ENCODE data around the gene F2R.
"Not testable (repeated sequence)": the region's sequence is repeated elsewhere in the genome, so short reads cannot be mapped to it uniquely, and the experiment has no call there.

The F2R gene

DNA sequence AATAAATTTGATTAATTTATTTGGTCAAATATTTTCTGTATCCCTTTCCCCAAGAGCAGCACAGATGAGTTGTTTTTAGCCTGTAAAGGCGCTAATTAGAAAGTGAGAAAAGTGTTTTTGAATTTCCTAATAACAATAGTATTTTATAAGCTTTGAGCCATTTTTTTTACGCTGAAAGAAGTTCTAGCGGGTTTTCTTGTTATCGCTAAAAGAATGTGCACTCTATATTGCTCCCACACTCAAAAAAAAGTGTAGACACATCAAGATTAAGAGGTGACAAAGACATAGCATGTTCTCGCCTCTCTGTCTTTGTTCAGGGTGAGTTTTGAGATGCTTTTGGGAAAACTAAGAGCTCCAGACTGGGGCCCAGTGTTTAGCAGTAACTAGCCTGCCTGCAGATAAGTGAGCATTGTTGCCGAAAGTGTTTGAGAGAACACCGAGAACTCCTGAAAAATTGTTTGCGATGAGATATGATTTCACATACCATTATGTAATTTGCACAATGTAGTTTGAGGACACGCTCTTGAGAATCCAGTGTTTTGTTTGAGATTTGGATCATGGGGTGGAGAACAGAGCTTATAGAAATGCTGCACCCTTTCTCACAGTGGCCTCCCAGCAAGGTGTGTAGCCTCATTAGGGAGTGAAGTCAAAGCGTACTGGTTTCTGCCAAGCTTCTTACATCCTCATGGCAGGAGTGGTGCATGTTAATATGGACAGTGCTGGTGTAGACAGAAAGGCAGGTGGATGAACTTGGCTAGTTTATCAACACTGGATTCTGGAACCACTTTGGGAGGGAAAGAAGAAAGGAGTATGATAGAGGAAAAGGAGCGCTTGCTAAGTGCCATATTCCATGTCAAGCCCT lies 1.5 kb downstream of the F2R start:
- in situ Hi-C loops (cut with MboI; ENCODE audit: low sequenced_read_pairs): no loop called here

DNA sequence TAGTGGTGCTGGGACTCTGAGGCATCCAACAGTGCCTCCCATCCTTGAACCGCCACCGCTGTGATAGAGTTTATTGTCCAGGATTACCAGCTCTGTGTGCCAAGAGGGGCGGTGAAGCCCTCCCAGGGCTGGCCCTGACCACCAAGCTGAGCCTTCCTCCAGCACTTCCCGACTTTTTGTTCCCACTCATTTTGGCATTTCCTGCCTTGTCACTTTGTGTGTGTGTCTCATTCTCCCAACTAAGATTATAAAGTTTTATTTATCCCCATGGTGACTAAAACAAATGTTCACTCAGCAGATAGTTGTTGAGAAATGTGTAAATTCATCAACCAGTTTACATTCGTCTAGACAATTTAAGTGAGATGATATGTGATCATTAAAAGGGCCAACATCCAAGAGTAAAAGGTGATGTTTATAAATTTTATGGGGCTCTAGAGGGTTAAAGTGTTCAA lies 2.5 kb downstream of the F2R start:
- in situ Hi-C loops (cut with MboI; ENCODE audit: low sequenced_read_pairs): no loop called here

DNA sequence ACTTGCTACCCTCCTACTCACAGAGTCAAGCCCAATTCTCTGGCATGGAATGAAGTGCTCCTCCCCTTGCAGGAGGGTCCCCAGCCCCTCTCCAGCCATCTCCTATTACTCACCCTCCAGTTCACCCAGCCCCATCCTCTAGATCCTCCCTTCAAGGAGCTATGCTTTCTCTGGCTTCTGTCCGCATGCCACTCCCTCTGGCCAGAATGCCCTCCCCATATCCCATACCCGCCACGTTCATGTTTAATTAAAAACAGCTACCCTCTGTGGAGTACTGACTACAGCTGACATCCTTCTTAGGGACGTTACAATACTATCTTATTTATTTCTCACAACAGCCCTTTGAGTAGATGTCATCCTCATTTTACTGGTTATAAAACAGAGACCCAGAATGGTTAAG lies 3.0 kb downstream of the F2R start:
- in situ Hi-C loops (cut with MboI; ENCODE audit: low sequenced_read_pairs): no loop called here

DNA sequence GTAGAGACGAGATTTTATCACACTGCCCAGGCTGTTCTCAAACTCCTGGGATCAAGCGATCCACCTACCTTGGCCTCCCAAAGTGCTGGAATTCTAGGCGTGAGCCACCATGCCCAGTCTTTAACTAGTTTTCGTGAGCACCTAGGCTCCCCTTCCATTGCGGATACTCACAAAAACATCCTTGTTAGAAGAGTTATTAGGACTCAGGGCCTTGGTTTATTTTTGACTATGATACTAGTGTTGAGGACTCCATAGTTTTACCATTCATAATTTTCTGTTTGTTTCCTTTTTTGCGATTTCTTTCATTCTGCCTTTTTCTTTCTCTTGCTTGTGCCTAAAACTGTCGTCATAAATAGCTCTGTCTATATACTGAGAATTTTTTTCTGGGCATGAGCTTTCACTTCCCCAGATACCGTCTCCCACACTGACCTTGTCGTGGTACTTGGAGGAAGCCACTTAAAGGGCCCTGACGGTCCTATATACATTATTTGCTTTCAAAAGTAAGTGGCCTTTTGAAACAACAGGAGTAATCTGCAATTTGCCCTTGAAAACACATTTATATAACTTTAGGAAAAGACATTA lies 5.2 kb downstream of the F2R start:
- in situ Hi-C loops (cut with MboI; ENCODE audit: low sequenced_read_pairs): no loop called here

DNA sequence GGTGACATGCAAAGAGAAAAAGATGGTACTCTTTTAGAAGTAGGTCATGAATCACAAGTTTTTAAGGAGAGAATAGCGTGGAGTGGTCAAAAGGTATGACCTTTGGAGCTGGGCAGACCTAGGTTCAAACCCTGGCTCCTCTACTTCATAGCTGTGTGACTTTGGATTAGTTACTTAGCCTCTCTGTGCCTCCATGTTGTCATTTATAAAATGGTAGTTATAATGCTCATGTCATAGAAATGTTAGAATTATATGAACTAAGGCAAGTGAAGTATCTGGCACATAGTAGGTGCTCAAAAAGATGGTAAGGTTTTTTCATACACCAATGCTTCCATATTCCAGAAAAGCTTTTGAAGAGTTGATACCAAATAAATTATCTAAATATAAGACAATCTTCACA lies 7.3 kb downstream of the F2R start:
- in situ Hi-C loops (cut with MboI; ENCODE audit: low sequenced_read_pairs): no loop called here

DNA sequence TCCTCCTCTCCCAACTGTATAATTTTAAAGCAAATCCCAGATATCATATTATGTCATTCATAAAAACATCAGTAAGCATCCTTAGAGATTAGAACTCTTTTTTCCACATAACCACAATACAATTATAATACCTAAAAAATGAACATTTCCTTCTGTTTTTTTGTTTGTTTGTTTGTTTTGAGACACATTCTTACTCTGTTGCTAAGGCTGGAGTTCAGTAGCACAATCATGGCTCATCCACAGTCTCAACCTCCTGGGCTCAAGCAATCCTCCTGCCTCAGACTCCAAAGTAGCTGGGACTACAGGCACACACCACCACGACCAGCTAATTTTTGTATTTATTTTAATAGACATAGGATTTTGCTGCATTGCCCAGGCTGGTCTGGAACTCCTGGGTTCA lies 8.0 kb downstream of the F2R start:
- in situ Hi-C loops (cut with MboI; ENCODE audit: low sequenced_read_pairs): no loop called here

DNA sequence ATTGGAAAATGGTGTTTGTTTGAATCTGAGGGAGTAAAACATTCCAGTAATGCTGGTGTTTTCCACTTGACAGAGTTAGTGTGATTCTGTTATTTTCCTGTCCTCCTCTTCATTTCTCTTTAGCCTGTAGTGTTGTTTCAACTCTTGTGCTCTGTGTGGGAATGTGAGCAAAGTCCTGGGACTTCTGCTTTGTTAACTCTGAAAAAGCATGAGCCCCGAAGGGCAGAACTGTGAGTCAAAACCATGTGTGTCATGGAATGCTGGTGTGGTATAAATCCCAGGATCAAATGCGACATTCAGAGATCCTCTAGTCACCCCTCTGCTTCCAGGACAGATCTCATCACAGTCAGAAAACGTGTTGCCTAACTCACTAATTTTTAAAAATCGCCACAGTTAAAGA lies 8.9 kb downstream of the F2R start:
- in situ Hi-C loops (cut with MboI; ENCODE audit: low sequenced_read_pairs): no loop called here

DNA sequence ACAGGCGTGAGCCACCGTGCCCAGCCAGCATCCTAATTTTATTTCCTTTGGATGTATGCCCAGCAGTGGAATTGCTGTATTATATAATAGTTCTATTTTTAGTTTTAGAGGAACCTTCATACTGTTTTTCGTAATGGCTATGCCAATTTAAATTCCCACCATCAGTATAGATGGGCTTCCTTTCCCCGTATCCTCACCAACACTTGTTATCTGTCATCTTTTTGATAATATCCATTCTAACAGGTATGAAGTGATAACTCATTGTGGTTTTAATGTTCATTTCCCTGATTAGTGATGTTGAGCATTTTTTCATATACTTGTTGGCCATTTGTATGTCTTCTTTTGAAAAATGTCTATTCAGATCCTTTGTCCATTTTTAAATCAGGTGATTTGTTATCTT lies 13.0 kb downstream of the F2R start:
- in situ Hi-C loops (cut with MboI; ENCODE audit: low sequenced_read_pairs): no loop called here

DNA sequence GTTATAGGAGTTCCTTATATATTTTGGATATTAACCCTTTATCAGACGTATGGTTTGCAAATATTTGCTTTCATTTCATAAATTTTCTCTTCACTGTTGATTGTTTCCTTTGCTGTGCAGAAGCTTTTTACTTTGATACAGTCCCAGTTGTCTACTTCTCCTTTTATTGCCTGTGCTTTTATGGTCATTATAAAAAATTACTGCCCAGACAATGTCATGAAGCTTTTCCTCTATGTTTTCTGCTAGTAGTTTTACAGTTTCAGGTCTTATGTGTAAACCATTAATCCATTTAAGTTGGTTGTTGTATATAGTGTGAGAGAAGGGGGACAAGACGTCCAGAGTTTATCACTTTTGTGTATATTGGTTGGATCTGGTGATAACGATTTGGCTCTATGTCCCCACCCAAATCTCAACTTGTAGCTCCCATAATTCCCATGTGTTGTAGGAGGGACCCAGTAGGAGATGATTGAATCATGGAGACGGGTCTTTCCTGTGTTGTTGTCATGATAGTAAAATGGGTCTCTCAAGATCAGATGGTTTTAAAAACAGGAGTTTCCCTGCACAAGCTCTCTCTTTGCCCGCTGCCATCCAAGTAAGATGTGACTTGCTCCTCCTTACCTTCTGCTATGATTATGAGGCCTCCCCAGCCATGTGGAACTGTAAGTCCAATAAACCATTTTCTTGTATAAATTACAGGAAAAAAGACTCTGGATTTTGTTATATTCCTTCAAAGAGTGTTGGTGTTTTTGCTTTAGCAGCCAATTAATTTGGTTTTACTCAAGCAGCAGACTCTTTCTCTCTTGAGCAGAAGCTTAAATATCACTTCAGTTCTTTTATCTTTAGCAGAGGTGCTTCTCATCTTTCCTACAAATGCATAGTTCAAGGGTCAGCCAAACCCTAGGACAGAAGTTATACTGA lies 13.7 kb downstream of the F2R start:
- in situ Hi-C loops (cut with MboI; ENCODE audit: low sequenced_read_pairs): no loop called here

DNA sequence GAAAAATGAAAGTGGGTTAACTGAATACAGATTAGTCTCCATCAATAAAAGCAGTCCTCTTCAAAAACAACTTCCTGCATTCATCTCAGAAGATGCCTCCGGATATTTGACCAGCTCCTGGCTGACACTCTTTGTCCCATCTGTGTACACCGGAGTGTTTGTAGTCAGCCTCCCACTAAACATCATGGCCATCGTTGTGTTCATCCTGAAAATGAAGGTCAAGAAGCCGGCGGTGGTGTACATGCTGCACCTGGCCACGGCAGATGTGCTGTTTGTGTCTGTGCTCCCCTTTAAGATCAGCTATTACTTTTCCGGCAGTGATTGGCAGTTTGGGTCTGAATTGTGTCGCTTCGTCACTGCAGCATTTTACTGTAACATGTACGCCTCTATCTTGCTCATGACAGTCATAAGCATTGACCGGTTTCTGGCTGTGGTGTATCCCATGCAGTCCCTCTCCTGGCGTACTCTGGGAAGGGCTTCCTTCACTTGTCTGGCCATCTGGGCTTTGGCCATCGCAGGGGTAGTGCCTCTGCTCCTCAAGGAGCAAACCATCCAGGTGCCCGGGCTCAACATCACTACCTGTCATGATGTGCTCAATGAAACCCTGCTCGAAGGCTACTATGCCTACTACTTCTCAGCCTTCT lies 16.6 kb downstream of the F2R start:
- in situ Hi-C loops (cut with MboI; ENCODE audit: low sequenced_read_pairs): no loop called here

DNA sequence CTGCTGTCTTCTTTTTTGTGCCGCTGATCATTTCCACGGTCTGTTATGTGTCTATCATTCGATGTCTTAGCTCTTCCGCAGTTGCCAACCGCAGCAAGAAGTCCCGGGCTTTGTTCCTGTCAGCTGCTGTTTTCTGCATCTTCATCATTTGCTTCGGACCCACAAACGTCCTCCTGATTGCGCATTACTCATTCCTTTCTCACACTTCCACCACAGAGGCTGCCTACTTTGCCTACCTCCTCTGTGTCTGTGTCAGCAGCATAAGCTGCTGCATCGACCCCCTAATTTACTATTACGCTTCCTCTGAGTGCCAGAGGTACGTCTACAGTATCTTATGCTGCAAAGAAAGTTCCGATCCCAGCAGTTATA lies 17.1 kb downstream of the F2R start:
- in situ Hi-C loops (cut with MboI; ENCODE audit: low sequenced_read_pairs): no loop called here

DNA sequence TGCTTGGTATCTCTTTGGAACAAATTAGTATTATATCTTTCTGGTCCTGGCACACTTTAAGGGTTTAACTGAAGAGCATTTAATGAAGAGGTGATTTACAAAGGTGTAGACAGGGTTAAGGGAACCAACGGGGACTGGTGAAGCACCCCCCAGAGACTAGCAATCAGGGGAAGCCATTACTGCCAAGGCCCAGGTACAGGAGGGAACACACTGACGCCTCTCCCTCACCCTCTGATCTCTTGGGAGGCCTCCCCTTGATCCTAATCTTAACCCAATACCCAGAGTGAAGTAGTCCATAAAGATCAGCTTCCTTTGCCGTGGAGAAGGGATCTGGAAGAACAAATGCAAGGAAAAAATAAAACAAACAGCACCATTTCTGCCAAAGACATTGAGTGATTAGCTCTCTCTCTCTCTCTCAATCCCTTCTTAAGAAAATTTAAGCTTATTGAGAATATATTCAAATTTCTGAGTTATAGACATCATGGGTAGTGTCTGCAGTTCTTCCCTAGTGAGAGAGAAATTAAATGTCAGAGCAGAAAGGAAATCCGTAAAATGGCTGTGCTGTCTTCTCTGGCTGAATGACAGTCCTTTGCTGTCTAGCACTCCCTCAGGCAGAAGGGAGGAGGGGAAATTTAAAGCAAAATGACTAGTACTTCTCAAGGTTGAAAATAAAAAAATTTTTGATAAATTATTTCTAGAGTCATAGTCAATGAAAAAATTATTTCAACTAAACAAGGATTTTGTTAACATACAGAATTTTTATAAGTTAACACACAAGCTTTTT lies 20.0 kb downstream of the F2R start:
- in situ Hi-C loops (cut with MboI; ENCODE audit: low sequenced_read_pairs): no loop called here

DNA sequence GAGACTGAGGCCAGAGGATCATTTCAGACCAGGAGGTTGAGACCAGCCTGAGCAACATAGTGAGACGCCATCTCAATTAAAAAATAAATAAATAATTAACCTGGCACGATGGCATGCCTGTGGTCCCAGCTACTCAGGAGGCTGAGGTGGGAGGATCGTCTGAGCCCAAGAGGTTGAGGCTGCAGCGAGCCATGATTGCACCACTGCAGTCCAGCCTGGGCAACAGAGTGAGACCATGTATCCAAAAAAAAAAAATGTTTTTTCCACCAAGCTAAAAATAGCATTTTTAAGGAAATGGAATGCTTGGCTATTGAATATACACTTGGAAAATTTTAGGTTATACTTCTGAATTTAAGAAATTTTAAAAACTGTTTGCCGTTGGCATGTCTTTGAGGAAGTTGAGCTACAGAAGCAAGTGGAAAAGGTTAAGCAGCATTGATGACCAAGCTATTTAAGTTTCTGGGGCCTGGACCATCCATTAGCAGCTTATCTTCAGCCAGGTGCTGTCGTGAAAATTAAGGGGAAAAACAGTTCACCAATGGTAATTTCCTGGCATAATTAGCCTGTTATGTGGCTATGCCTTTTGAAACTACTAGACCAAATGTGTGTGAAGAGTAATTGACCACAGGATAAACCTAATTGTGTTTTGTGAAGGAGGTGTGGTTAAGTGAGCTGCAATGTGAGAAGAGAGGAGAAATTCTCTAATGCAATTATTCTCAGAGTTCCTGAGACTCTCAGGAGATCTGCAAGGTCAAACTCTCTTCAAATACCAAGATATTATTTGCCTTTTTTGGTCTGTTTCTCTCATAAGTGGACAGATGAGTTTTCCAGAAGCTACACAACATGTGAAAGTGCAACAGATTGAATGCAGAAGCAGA lies 21.0 kb downstream of the F2R start:
- in situ Hi-C loops (cut with MboI; ENCODE audit: low sequenced_read_pairs): no loop called here

DNA sequence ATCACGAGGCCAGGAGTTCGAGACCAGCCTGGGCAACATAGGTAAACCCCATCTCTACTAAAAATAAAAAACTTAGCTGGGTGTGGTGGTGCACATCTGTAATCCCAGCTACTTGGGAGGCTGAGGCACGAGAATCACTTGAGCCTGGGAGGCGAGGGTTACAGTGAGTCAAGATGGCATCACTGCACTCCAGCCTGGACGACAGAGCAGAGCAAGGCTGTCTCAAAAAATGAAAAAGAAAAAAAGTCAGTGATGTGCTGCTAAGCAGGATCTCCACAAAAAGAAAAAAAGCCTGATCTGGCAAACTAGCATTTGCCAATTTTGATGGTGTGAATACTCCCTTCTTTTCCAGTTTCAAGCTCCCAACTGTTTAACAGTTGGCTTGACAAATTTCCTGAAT lies 21.9 kb downstream of the F2R start:
- in situ Hi-C loops (cut with MboI; ENCODE audit: low sequenced_read_pairs): no loop called here

DNA sequence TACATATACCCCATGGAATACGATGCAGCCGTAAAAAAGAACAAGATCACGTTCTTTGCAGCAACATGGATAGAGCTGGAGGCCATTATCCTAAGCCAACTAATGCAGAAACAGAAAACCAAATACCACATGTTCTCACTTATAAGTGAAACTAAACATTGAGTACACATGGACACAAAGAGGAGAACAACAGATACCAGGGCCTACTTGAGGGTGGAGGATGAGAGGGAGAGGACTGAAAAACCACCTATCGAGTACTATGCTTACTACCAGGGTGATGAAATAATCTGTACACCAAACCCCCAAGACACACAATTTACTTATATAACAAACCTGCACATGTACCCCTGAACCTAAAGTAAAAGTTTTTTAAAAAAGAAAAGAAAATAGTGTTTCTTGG lies 25.6 kb downstream of the F2R start:
- in situ Hi-C loops (cut with MboI; ENCODE audit: low sequenced_read_pairs): not testable (repeated sequence)

DNA sequence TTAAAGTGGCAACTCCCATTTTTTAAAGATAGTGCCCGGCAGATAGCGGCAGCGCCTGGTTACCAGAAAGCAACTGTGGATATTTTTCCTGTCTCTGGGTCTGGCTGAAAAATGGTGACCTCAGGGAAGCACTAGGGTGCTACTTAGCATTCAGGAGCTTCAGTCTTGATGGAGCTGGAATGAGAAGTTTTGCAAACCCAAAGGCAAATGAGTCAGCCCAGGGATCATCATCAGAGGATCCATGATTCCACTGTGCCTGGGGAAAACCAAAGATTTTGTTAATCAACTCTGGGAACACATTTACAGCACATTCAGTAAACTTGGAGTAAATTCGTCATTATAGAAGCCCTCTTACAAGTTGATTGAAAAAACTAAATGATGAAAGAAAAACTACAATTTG lies 26.7 kb downstream of the F2R start:
- in situ Hi-C loops (cut with MboI; ENCODE audit: low sequenced_read_pairs): no loop called here

DNA sequence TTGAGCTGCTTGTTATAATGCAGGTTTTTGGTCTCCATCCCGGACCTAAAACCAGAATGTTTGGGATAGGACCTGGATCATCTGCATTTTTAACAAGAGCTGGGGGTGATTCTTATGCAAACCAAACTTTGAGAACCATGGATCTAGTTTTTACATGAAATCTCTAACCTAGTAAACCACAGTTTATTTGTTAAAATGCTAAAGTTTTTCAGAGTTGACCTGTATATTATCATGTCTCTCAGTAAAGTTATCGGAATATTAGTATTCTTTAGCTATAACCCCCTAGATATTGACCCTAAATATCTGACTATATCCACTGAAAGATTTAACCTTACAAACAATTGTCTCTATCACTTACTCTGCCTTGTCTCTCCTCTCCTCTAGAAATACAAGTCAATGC lies 28.7 kb downstream of the F2R start:
- in situ Hi-C loops (cut with MboI; ENCODE audit: low sequenced_read_pairs): no loop called here

DNA sequence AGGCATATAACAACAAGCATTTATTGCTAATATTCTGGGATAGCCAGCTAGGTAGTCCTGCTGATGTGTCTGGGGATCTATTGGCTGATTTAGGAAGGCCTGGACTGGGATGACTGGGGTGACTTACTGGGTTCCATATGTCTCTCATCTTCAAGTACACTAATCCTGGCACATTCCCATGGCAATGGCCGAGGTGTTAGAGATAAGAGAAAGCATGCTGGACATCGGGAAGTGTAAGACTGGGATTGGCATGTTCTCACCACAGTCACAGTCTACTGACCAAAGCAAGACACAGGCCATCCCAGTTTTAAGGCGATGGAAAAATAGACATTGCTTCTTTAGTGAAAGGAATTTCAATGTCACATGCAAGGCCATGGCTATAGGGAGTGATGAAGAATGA lies 29.7 kb downstream of the F2R start:
- in situ Hi-C loops (cut with MboI; ENCODE audit: low sequenced_read_pairs): no loop called here

DNA sequence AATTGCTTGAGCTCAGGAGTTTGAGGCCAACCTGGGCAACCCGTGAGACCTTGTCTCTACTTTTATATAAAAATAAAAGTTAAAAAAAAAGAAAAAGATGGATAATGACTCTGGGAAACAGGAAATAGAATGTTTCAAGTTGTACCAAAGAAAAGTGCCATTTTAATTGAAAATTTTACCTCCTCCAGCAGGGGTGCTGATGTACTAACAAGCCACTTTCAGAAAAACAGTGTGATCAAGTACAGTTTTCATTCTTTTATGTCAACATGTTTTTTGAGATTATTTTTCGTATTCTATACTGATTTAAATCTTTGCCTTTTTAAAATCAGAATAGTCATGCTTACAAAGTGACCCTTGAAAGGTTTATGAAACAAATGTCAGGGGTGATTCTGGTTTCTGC lies 30.8 kb downstream of the F2R start:
- in situ Hi-C loops (cut with MboI; ENCODE audit: low sequenced_read_pairs): no loop called here
